ENCODE measurements around the gene TMEM258.

Gene TMEM258

DNA sequence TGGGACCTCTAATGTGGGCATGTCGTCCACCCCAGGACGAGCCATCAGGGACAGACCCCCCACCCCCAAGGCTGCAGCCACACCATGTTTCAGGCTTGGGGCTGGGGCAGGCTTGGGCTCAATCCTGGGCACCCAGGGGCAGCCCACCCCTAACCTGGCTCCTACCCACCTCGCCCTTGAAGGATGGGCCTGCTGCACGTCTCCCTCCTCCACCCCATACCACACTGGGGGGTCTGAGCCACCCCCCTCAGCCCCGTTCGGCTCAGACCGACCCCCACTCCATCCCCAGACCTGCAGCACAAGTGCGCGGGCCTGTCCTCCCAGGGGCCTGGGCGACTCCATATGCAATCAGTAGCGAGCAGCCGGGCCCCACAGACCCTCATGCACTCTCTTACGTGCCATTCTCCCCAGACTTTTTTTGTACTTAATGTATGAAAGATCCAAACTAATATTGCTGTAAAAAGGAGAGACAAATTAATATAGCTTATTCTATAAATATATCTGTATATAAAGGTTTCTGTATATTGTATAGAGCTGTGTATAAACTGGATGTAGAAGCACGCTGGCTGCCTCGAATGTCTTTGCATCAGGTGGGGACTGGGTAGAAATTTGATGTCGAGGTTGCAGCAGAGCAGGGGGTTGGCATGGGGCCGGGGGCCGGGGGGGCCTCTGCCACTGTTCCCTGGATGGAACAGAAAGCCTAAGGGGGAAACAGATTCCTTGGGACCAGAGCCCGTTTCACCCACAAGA, 45.8 kb downstream of the TMEM258 start:
- no peak overlapping the region for H3K4me3 ChIP-seq (ENCODE audit: low read depth, low read length)
- no peaks in the 10 kb centered on the region for H3K9me3 ChIP-seq (ENCODE audit: control insufficient read depth, insufficient read depth, low read depth, low read length)
- TF ChIP-seq, protein P1, sequence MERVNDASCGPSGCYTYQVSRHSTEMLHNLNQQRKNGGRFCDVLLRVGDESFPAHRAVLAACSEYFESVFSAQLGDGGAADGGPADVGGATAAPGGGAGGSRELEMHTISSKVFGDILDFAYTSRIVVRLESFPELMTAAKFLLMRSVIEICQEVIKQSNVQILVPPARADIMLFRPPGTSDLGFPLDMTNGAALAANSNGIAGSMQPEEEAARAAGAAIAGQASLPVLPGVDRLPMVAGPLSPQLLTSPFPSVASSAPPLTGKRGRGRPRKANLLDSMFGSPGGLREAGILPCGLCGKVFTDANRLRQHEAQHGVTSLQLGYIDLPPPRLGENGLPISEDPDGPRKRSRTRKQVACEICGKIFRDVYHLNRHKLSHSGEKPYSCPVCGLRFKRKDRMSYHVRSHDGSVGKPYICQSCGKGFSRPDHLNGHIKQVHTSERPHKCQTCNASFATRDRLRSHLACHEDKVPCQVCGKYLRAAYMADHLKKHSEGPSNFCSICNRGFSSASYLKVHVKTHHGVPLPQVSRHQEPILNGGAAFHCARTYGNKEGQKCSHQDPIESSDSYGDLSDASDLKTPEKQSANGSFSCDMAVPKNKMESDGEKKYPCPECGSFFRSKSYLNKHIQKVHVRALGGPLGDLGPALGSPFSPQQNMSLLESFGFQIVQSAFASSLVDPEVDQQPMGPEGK (tag by site-specific recombination; IDR thresholded peaks at IDR 0.05): no peak
- TF ChIP-seq ZNF791 (tag by site-specific recombination; IDR thresholded peaks at IDR 0.05) (no peak), ZNF391 (tag by site-specific recombination; IDR thresholded peaks at IDR 0.05; ENCODE audit: borderline replicate concordance, low read depth) (no peak), ZNF423 (tag by site-specific recombination; IDR thresholded peaks at IDR 0.05) (no peak), ZNF350 (tag by site-specific recombination; IDR thresholded peaks at IDR 0.05) (no peak), EGR2 (tag by site-specific recombination; IDR thresholded peaks at IDR 0.05; ENCODE audit: low read depth) (no peak), ZNF169 (tag by site-specific recombination; IDR thresholded peaks at IDR 0.05) (no peak), ZNF23 (tag by site-specific recombination; IDR thresholded peaks at IDR 0.05; ENCODE audit: borderline replicate concordance) (no peak), ZNF626 (tag by site-specific recombination; IDR thresholded peaks at IDR 0.05) (no peak), YY2 (tag by site-specific recombination; IDR thresholded peaks at IDR 0.05) (no peak), ZNF585B (tag by site-specific recombination; IDR thresholded peaks at IDR 0.05) (no peak), ZSCAN16 (tag by site-specific recombination; IDR thresholded peaks at IDR 0.05) (no peak), KLF16 (tag by site-specific recombination; IDR thresholded peaks at IDR 0.05) (no peak), ZNF311 (tag by site-specific recombination; IDR thresholded peaks at IDR 0.05; ENCODE audit: borderline replicate concordance) (no peak)
- TF ChIP-seq, protein P2, sequence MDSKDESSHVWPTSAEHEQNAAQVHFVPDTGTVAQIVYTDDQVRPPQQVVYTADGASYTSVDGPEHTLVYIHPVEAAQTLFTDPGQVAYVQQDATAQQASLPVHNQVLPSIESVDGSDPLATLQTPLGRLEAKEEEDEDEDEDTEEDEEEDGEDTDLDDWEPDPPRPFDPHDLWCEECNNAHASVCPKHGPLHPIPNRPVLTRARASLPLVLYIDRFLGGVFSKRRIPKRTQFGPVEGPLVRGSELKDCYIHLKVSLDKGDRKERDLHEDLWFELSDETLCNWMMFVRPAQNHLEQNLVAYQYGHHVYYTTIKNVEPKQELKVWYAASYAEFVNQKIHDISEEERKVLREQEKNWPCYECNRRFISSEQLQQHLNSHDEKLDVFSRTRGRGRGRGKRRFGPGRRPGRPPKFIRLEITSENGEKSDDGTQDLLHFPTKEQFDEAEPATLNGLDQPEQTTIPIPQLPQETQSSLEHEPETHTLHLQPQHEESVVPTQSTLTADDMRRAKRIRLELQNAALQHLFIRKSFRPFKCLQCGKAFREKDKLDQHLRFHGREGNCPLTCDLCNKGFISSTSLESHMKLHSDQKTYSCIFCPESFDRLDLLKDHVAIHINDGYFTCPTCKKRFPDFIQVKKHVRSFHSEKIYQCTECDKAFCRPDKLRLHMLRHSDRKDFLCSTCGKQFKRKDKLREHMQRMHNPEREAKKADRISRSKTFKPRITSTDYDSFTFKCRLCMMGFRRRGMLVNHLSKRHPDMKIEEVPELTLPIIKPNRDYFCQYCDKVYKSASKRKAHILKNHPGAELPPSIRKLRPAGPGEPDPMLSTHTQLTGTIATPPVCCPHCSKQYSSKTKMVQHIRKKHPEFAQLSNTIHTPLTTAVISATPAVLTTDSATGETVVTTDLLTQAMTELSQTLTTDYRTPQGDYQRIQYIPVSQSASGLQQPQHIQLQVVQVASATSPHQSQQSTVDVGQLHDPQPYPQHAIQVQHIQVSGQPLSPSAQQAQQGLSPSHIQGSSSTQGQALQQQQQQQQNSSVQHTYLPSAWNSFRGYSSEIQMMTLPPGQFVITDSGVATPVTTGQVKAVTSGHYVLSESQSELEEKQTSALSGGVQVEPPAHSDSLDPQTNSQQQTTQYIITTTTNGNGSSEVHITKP (tag by site-specific recombination; IDR thresholded peaks at IDR 0.05): no peak
- TF ChIP-seq, protein P3, sequence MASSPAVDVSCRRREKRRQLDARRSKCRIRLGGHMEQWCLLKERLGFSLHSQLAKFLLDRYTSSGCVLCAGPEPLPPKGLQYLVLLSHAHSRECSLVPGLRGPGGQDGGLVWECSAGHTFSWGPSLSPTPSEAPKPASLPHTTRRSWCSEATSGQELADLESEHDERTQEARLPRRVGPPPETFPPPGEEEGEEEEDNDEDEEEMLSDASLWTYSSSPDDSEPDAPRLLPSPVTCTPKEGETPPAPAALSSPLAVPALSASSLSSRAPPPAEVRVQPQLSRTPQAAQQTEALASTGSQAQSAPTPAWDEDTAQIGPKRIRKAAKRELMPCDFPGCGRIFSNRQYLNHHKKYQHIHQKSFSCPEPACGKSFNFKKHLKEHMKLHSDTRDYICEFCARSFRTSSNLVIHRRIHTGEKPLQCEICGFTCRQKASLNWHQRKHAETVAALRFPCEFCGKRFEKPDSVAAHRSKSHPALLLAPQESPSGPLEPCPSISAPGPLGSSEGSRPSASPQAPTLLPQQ (tag by site-specific recombination; IDR thresholded peaks at IDR 0.05): no peak
- TF ChIP-seq, protein P4, sequence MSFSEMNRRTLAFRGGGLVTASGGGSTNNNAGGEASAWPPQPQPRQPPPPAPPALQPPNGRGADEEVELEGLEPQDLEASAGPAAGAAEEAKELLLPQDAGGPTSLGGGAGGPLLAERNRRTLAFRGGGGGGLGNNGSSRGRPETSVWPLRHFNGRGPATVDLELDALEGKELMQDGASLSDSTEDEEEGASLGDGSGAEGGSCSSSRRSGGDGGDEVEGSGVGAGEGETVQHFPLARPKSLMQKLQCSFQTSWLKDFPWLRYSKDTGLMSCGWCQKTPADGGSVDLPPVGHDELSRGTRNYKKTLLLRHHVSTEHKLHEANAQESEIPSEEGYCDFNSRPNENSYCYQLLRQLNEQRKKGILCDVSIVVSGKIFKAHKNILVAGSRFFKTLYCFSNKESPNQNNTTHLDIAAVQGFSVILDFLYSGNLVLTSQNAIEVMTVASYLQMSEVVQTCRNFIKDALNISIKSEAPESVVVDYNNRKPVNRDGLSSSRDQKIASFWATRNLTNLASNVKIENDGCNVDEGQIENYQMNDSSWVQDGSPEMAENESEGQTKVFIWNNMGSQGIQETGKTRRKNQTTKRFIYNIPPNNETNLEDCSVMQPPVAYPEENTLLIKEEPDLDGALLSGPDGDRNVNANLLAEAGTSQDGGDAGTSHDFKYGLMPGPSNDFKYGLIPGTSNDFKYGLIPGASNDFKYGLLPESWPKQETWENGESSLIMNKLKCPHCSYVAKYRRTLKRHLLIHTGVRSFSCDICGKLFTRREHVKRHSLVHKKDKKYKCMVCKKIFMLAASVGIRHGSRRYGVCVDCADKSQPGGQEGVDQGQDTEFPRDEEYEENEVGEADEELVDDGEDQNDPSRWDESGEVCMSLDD (tag by site-specific recombination; IDR thresholded peaks at IDR 0.05): no peak
- TF ChIP-seq, protein P5, sequence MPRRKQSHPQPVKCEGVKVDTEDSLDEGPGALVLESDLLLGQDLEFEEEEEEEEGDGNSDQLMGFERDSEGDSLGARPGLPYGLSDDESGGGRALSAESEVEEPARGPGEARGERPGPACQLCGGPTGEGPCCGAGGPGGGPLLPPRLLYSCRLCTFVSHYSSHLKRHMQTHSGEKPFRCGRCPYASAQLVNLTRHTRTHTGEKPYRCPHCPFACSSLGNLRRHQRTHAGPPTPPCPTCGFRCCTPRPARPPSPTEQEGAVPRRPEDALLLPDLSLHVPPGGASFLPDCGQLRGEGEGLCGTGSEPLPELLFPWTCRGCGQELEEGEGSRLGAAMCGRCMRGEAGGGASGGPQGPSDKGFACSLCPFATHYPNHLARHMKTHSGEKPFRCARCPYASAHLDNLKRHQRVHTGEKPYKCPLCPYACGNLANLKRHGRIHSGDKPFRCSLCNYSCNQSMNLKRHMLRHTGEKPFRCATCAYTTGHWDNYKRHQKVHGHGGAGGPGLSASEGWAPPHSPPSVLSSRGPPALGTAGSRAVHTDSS (tag by site-specific recombination; IDR thresholded peaks at IDR 0.05): no peak
- TF ChIP-seq, protein P6, sequence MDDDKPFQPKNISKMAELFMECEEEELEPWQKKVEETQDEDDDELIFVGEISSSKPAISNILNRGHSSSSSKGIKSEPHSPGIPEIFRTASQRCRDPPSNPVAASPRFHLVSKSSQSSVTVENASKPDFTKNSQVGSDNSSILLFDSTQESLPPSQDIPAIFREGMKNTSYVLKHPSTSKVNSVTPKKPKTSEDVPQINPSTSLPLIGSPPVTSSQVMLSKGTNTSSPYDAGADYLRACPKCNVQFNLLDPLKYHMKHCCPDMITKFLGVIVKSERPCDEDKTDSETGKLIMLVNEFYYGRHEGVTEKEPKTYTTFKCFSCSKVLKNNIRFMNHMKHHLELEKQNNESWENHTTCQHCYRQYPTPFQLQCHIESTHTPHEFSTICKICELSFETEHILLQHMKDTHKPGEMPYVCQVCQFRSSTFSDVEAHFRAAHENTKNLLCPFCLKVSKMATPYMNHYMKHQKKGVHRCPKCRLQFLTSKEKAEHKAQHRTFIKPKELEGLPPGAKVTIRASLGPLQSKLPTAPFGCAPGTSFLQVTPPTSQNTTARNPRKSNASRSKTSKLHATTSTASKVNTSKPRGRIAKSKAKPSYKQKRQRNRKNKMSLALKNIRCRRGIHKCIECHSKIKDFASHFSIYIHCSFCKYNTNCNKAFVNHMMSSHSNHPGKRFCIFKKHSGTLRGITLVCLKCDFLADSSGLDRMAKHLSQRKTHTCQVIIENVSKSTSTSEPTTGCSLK (tag by site-specific recombination; IDR thresholded peaks at IDR 0.05): no peak
- H3K4me1 ChIP-seq (ENCODE audit: control insufficient read depth, insufficient read depth, low read length): no peaks in the 10 kb centered on the region
- CTCF ChIA-PET: interaction anchor here (0.6 to 6.7 kb wide), 21 partner anchors 8 to 388 kb away, joined by 3 to 118 read pairs (median 7); partner anchors contain the start of genes FEN1 and TMEM258
- POLR2A ChIA-PET: interaction anchor here (1.5 to 2.0 kb wide), 2 partner anchors 41 to 46 kb away, joined by 3 to 8 read pairs; partner anchors contain the start of genes FEN1 and TMEM258
- peaks cover 0 to 9% of the 10 kb centered on the region in 2 experiments; a peak in 1 of 3 replicates for H3K36me3 ChIP-seq (ENCODE audit: control insufficient read depth in 2 of 2, insufficient read depth in 1 of 2, low read length in 2 of 2)
- no peak overlapping the region for H3K27ac ChIP-seq (ENCODE audit: extremely low read depth, low read depth, low read length)

Measured in HEK293 (cell line).